HepG2 (cell line): ENCODE data around the gene CADM4. TPM values are rescaled to one million over a fixed set of nuclear protein-coding genes. Genes with fewer than 3 reads are reported as not detected.
A peak's percentile ranks its signal among the peaks of the same experiment; 100 is the strongest.

ENCODE experiments used
- ARNT2 ChIP-seq: sonication (generic); formaldehyde crosslinking; IDR thresholded peaks from 2 replicates; pipeline ENCODE4 v1.8.0; 2022; ENCODE audit warnings: mild to moderate bottlenecking, low read depth, missing genetic modification reagents, moderate library complexity
- ATF2 ChIP-seq: sonication (generic); formaldehyde crosslinking; IDR thresholded peaks from 2 replicates; pipeline ENCODE4 v1.4.0; 2020; ENCODE audit warnings: missing genetic modification reagents
- HDAC2 ChIP-seq: sonication (generic); formaldehyde crosslinking; IDR thresholded peaks from 2 replicates; pipeline ENCODE4 v1.4.0; 2020; ENCODE audit warnings: missing genetic modification reagents
- MXD4 ChIP-seq: IDR thresholded peaks from 2 replicates; pipeline ENCODE4 v1.6.1; 2016; ENCODE audit warnings: mild to moderate bottlenecking, missing biosample characterization, missing genetic modification reagents
- RFXAP ChIP-seq: sonication (generic); formaldehyde crosslinking; IDR thresholded peaks from 2 replicates; pipeline ENCODE4 v1.4.0; 2020; ENCODE audit warnings: missing genetic modification reagents, borderline replicate concordance
- SMAD1 ChIP-seq: sonication (generic); formaldehyde crosslinking; IDR thresholded peaks from 2 replicates; pipeline ENCODE4 v1.4.0; 2020; ENCODE audit warnings: missing genetic modification reagents, low read depth, mild to moderate bottlenecking, borderline replicate concordance
- SNAPC5 ChIP-seq: sonication (generic); formaldehyde crosslinking; IDR thresholded peaks from 2 replicates; pipeline ENCODE4 v1.8.1; 2023; ENCODE audit warnings: mild to moderate bottlenecking, missing genetic modification reagents, borderline replicate concordance
- SP1 ChIP-seq, 2 experiments: fragments of 450-650 bp in 1 of 2; sonication (generic) in 1 of 2; formaldehyde crosslinking in 1 of 2; IDR thresholded peaks; 2 replicates each; pipeline versions ENCODE4 v1.4.0 to v1.6.1; 2016 to 2020; ENCODE audit warnings: missing genetic modification reagents in 1 of 2
- THAP11 ChIP-seq: IDR thresholded peaks from 2 replicates; pipeline ENCODE4 v1.6.1; 2016; ENCODE audit warnings: missing biosample characterization, missing genetic modification reagents
- YEATS4 ChIP-seq: sonication (generic); formaldehyde crosslinking; IDR thresholded peaks from 2 replicates; pipeline ENCODE4 v1.4.0; 2020; ENCODE audit warnings: missing genetic modification reagents, borderline replicate concordance
- ZHX2 ChIP-seq, 2 experiments: sonication (generic) in 1 of 2; formaldehyde crosslinking in 1 of 2; IDR thresholded peaks; 2 replicates each; pipeline versions ENCODE4 v1.6.1 to v1.9.0; 2014 to 2022; ENCODE audit warnings: antibody characterized with exemption in 1 of 2, borderline replicate concordance in 1 of 2, inconsistent platforms in 1 of 2, low read depth in 1 of 2, missing genetic modification reagents in 1 of 2
- ZKSCAN1 ChIP-seq: fragments of 150-350 bp; IDR thresholded peaks from 2 replicates; pipeline ENCODE4 v1.6.1; 2014; ENCODE audit warnings: low read length
- ZNF136 ChIP-seq: sonication (generic); formaldehyde crosslinking; IDR thresholded peaks from 2 replicates; pipeline ENCODE4 v1.8.1; 2022; ENCODE audit warnings: low read depth, mild to moderate bottlenecking, moderate library complexity, missing genetic modification reagents
- ZNF160 ChIP-seq: sonication (generic); formaldehyde crosslinking; IDR thresholded peaks from 2 replicates; pipeline ENCODE4 v1.8.0; 2022; ENCODE audit warnings: mild to moderate bottlenecking, inconsistent platforms, missing genetic modification reagents
- ZNF343 ChIP-seq: sonication (generic); formaldehyde crosslinking; IDR thresholded peaks from 2 replicates; pipeline ENCODE4 v1.4.0; 2020; ENCODE audit warnings: mild to moderate bottlenecking, missing genetic modification reagents
- ZNF574 ChIP-seq: sonication (generic); formaldehyde crosslinking; IDR thresholded peaks from 2 replicates; pipeline ENCODE4 v1.4.0; 2020; ENCODE audit warnings: missing genetic modification reagents
- ZSCAN20 ChIP-seq: sonication (generic); formaldehyde crosslinking; IDR thresholded peaks from 2 replicates; pipeline ENCODE4 v1.4.0; 2020; ENCODE audit warnings: missing genetic modification reagents, mild to moderate bottlenecking, borderline replicate concordance
- polyA plus RNA-seq, 8 experiments: library from polyadenylated mRNA; depleted of rRNA in 3 of 8; stranded (reverse) in 7 of 8; unstranded in 1 of 8; fragments of >200 nt; fragmentation: Illumina TruSeq in 4 of 8; extraction: Trizol in 4 of 8; gene quantifications; 2 replicates each; pipeline versions ENCODE4 v1.2.1 to v1.2.3, GENCODE V29; 2011 to 2016; ENCODE audit warnings: low read depth in 4 of 8, missing spikeins in 1 of 8, mixed read lengths in 1 of 8; ENCODE audit not compliant: insufficient read depth in 1 of 8
- total RNA-seq, 5 experiments: library from RNA; depleted of rRNA; stranded (reverse); fragments of >200 nt; fragmentation: Illumina TruSeq; extraction: Trizol; gene quantifications; 2 replicates each; pipeline ENCODE4 v1.2.3, GENCODE V29; 2016; ENCODE audit warnings: low read depth in 1 of 5

Gene CADM4
- total and polyA plus RNA-seq, 2 of the 13 experiments (the other 11 are each of a cell fraction or from before 2014, with no cell fraction given), result 8.5 to 16.0 TPM

GRCh38 chr19:43595999-43596841, 43.4 kb downstream of the CADM4 start, which contains the start of the genes IRGQ and ZNF576 (continued):
- TF ChIP-seq ZNF574 (CRISPR knock-in tag) (peak; percentile 79), ZSCAN20 (CRISPR knock-in tag) (no peak), ATF2 (CRISPR knock-in tag) (peak; percentile 95), SP1 (IDR thresholded peaks at IDR 0.05) (no peak), SP1 (CRISPR knock-in tag; IDR thresholded peaks at IDR 0.05) (peak; percentile 43; the same call in 1 of the 2 replicates), ZNF136 (peak; percentile 80), YEATS4 (CRISPR knock-in tag) (peak; percentile 46; the same call in 1 of the 2 replicates), ZNF160 (CRISPR knock-in tag) (no peak; the same call in 1 of the 2 replicates), SMAD1 (no peak), ZNF343 (CRISPR knock-in tag) (0 out of 2 replicates have a peak, but pooled peaks have one; percentile 32), ZKSCAN1 (0 out of 2 replicates have a peak, but pooled peaks have one; percentile 36), SNAPC5 (no peak), MXD4 (peak; percentile 48; the same call in 1 of the 2 replicates), HDAC2 (CRISPR knock-in tag) (peak; percentile 59; the same call in 1 of the 2 replicates), ZHX2 (IDR thresholded peaks at IDR 0.05; ENCODE audit: low read depth) (peak; percentile 82), ZHX2 (CRISPR knock-in tag; IDR thresholded peaks at IDR 0.05; ENCODE audit: borderline replicate concordance) (no peak), THAP11 (peak; percentile 97), RFXAP (CRISPR knock-in tag) (peak; percentile 79; the same call in 1 of the 2 replicates), ARNT2 (CRISPR knock-in tag) (peak; percentile 60; the same call in 1 of the 2 replicates)
